ENCODE data around the gene GMDS.

DNA sequence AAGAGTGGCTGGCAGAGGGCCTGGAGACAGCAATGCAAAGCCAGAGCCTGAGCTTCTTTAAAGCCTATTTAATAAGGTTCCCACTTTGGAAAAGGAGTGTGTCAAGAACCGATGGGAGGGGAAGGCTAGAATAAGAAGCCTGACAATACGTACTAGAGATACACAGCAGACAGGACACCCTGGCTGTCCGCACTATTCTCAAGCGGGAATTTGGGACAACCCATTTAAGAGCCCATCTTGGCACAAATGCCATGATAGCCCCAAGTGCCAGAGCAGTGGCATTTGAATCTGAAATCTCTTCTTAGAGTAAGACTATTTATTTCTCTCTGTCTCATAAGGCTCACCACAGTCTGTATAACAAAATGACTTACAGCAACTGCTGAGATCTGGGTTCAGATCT is 3.1 kb downstream of the GMDS start:
- TF ChIP-seq, protein P1, sequence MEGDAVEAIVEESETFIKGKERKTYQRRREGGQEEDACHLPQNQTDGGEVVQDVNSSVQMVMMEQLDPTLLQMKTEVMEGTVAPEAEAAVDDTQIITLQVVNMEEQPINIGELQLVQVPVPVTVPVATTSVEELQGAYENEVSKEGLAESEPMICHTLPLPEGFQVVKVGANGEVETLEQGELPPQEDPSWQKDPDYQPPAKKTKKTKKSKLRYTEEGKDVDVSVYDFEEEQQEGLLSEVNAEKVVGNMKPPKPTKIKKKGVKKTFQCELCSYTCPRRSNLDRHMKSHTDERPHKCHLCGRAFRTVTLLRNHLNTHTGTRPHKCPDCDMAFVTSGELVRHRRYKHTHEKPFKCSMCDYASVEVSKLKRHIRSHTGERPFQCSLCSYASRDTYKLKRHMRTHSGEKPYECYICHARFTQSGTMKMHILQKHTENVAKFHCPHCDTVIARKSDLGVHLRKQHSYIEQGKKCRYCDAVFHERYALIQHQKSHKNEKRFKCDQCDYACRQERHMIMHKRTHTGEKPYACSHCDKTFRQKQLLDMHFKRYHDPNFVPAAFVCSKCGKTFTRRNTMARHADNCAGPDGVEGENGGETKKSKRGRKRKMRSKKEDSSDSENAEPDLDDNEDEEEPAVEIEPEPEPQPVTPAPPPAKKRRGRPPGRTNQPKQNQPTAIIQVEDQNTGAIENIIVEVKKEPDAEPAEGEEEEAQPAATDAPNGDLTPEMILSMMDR (conservative IDR thresholded peaks at IDR 0.05 in 1 of 2, IDR thresholded peaks at IDR 0.05 in 1 of 2; ENCODE audit: extremely low read depth in 1 of 2, insufficient read depth in 1 of 2, low read depth in 1 of 2, low read length in 2 of 2) = no peak
- no peak for TF ChIP-seq EZH2 (IDR thresholded peaks at IDR 0.05; ENCODE audit: borderline replicate concordance, low read length)
